ENCODE results near the gene TMEM131L.

TMEM131L gene

GRCh38 chr4:153531976-153532626, 65.9 kb downstream of the TMEM131L start:
- FAIRE-seq (peak; percentile 57), DNase-seq (ENCODE audit: insufficient read length) (no peak)
- no peak for TF ChIP-seq POLR2AphosphoS5 (IDR thresholded peaks at IDR 0.05; ENCODE audit: low read depth, low read length)
- peak; percentile 33; the same call in 1 of the 2 replicates for TF ChIP-seq POLR2A (IDR thresholded peaks at IDR 0.05; ENCODE audit: low read depth, low read length)

GRCh38 chr4:153532636-153533035, 66.5 kb downstream of the TMEM131L start:
- FAIRE-seq (no peak), DNase-seq (ENCODE audit: insufficient read length) (no peak)

DNA sequence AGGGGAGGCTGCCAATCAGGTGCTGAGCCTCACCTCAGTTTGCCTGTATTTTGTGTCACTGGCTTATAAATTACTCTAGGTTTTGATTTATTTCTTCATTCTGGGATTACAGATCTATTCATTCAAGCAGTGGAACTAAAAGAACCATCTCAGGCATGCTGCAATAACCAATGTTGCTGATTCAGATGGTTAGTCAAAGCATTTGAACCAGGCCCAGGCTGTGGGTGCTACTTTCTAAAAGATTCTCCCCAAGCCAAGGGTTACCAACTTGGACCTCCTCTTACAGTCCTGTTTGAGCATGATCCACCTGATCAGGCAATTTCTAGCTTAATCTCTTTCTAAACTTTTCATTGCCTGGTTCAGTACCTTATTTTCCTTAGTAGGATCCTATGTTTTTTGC, 67.2 kb downstream of the TMEM131L start:
- TF ChIP-seq POLR2A (IDR thresholded peaks at IDR 0.05; ENCODE audit: low read depth, low read length), result no peak
- TF ChIP-seq POLR2AphosphoS5 (IDR thresholded peaks at IDR 0.05; ENCODE audit: low read depth, low read length), result no peak
- TF ChIP-seq TAF1 (IDR thresholded peaks at IDR 0.05; ENCODE audit: borderline replicate concordance, low read depth, low read length), result no peak
- FAIRE-seq, result no peak
- DNase-seq (ENCODE audit: insufficient read length), result no peak

More at GRCh38 chr4:153532636-153533035, 66.5 kb downstream of the TMEM131L start:
- TF ChIP-seq TAF1 (IDR thresholded peaks at IDR 0.05; ENCODE audit: borderline replicate concordance, low read depth, low read length) (no peak), POLR2AphosphoS5 (IDR thresholded peaks at IDR 0.05; ENCODE audit: low read depth, low read length) (no peak), POLR2A (IDR thresholded peaks at IDR 0.05; ENCODE audit: low read depth, low read length) (no peak)

- TF ChIP-seq TAF1 (IDR thresholded peaks at IDR 0.05; ENCODE audit: borderline replicate concordance, low read depth, low read length) (no peak), POLR2A (IDR thresholded peaks at IDR 0.05; ENCODE audit: low read depth, low read length) (no peak), POLR2AphosphoS5 (IDR thresholded peaks at IDR 0.05; ENCODE audit: low read depth, low read length) (no peak; the same call in 1 of the 2 replicates)
- DNase-seq (ENCODE audit: insufficient read length), result no peak
- FAIRE-seq, result no peak
Measured at GRCh38 chr4:153534792-153535629, 68.9 kb downstream of the TMEM131L start.

DNA sequence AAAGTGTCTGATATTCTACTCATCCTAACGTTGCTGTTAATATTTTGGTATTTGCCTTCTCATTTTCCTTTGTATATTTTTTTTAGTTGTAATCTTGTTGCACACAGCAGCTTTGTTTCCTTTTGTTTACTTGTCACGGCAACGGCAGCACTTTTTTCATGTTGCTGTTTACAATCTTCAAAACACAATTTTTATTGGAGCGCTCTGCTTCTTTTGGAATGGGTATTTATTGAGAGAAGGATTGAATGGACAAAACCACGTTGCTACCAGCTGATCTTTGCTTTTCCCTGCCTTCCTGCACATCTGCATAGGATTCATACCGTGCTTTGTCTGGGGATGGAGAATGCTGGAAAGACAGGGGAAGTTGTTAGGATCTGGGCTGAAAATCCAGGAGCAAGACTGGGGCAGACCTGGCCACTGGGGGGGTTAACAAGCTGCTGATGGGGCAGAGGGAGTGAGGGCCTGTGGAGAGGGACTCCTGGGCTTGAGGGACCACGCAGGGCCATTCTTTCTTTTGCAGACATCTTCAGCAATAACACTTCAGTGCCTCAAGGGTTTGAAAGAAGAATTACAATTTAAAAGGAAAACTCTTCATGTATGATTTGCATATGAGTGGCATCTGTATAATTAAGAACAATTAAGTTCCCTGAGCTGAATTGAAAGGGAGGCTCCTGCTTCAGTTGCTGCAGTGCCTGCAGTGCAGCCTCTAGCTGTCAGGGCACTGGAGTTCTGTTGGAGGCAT, 69.8 kb downstream of the TMEM131L start:
- DNase-seq (ENCODE audit: insufficient read length) (no peak), FAIRE-seq (no peak)
- no peak for TF ChIP-seq POLR2AphosphoS5 (IDR thresholded peaks at IDR 0.05; ENCODE audit: low read depth, low read length)
- no peak for TF ChIP-seq TAF1 (IDR thresholded peaks at IDR 0.05; ENCODE audit: borderline replicate concordance, low read depth, low read length)
- TF ChIP-seq POLR2A (IDR thresholded peaks at IDR 0.05; ENCODE audit: low read depth, low read length), result no peak

DNA sequence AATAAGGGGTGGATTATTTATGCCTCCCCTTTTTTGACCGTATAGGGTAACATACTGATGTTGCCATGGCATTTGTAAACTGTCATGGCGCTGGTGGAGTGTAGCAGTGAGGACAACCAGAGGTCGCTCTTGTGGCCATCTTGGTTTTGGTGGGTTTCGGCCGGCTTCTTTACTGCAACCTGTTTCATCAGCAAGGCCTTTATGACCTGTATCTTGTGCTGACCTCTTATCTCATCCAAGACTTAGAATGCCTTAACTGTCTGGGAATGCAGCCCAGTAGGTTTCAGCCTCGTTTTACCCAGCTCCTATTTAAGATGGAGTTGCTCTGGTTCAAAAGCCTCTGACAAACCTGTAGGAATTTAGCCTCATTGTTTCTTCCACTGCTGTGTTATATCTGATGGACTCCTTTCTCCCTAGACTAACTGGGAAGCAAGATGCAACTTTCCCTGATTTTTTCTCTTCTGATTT, 71.4 kb downstream of the TMEM131L start:
- FAIRE-seq, result no peak

DNA sequence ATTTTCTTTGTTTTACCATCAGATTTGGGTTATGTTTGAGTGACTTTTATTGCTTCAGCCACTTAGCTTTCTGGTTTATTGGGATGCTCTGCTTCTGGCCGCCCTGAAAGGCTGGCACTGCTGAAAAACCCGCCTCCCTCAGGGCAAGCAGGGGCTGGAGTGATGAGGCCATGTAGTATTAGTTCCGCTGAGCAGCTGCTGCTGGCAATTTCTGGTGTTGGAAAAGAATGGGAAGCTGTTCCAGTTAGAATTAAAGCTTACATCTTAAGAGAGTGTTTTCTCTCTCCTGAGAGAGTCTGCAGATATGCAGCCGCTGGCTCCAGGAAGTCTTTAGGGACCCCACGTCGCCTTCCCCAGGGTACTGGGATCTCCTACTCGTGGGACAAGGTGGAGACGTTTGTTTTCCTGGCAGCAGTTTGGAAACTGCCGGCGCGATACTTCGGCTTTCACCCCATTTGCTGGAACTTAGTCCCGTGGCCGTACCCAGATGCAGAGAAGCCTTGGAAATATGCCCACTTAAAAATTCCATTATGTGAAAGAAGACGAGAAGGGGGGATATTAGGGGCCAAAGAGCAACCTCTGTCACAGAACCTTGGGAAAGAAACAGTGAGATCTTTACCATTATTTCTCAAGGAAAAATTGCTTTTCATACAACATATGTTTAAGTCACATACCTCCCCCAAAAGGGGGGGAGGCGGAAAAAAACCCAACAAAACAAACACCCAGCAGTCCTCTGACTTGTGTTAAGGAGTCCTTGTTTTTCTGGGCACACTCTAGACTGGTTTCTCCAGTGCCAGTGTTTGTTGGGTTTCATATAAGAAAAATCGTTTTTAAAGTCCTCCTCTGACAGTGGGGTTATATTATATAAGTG, 72.6 kb downstream of the TMEM131L start:
- FAIRE-seq (no peak), DNase-seq (ENCODE audit: insufficient read length) (no peak)
- TF ChIP-seq TAF1 (IDR thresholded peaks at IDR 0.05; ENCODE audit: borderline replicate concordance, low read depth, low read length) (no peak), POLR2A (IDR thresholded peaks at IDR 0.05; ENCODE audit: low read depth, low read length) (no peak), POLR2AphosphoS5 (IDR thresholded peaks at IDR 0.05; ENCODE audit: low read depth, low read length) (no peak)

More for the DNA sequence above, 71.4 kb downstream of the TMEM131L start:
- TF ChIP-seq POLR2AphosphoS5 (IDR thresholded peaks at IDR 0.05; ENCODE audit: low read depth, low read length), result no peak
- TF ChIP-seq TAF1 (IDR thresholded peaks at IDR 0.05; ENCODE audit: borderline replicate concordance, low read depth, low read length), result no peak
- no peak for TF ChIP-seq POLR2A (IDR thresholded peaks at IDR 0.05; ENCODE audit: low read depth, low read length)
- DNase-seq (ENCODE audit: insufficient read length), result no peak

GRCh38 chr4:153539422-153539821, 73.3 kb downstream of the TMEM131L start:
- TF ChIP-seq TAF1 (IDR thresholded peaks at IDR 0.05; ENCODE audit: borderline replicate concordance, low read depth, low read length), result no peak
- no peak for TF ChIP-seq POLR2AphosphoS5 (IDR thresholded peaks at IDR 0.05; ENCODE audit: low read depth, low read length)
- no peak for TF ChIP-seq POLR2A (IDR thresholded peaks at IDR 0.05; ENCODE audit: low read depth, low read length)
- FAIRE-seq (no peak), DNase-seq (ENCODE audit: insufficient read length) (no peak)

- FAIRE-seq (peak; percentile 92), DNase-seq (ENCODE audit: insufficient read length) (no peak)
- no peak for TF ChIP-seq POLR2A (IDR thresholded peaks at IDR 0.05; ENCODE audit: low read depth, low read length)
- TF ChIP-seq TAF1 (IDR thresholded peaks at IDR 0.05; ENCODE audit: borderline replicate concordance, low read depth, low read length), result no peak
- TF ChIP-seq POLR2AphosphoS5 (IDR thresholded peaks at IDR 0.05; ENCODE audit: low read depth, low read length), result no peak
Measured at GRCh38 chr4:153541456-153542096, 75.4 kb downstream of the TMEM131L start.

DNA sequence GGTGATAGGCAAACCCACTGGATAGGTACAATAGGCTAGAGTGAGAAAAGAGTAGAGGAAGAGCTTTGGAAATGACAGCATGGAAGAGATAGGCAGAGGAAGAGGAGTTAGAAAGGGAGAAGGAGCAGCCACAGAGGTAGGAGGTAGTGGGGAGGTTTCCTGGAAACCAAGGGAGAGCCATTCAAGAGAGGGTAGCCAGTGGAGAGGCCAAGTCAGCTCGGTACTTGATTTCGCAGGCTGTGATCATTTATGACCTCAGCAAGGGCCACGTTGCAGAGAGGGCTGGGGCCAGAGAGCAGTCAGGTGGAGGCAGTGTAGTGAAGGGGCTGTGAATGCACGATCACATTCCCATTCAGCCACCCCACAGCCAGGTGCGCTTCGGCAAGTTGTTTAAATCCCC, 76.0 kb downstream of the TMEM131L start:
- DNase-seq (ENCODE audit: insufficient read length) (no peak), FAIRE-seq (no peak)
- TF ChIP-seq POLR2A (IDR thresholded peaks at IDR 0.05; ENCODE audit: low read depth, low read length), result peak; percentile 24; the same call in 1 of the 2 replicates
- TF ChIP-seq TAF1 (IDR thresholded peaks at IDR 0.05; ENCODE audit: borderline replicate concordance, low read depth, low read length), result no peak
- peak; percentile 11; the same call in 1 of the 2 replicates for TF ChIP-seq POLR2AphosphoS5 (IDR thresholded peaks at IDR 0.05; ENCODE audit: low read depth, low read length)

All from GM12892 (cell line).